HCT116 (cell line): ENCODE results near the gene MST1. TPM values are rescaled to one million over a fixed set of nuclear protein-coding genes. Genes with fewer than 3 reads are reported as not detected.

Source experiments
- ATAC-seq: fragments of 200-7000 bp; cut with Tn5 transposase; 2 replicates; pipeline ENCODE4 v1.9.1; 2020; ENCODE audit warnings: mild to moderate bottlenecking, moderate library complexity
- BruUV-seq: library from RNA; stranded (reverse); fragments of 400-500 nt; replicated peaks from 2 replicates; lab custom pipeline; 2021; lab: Mats Ljungman, UMichigan
- CTCF ChIA-PET: fragments of 300-600 bp; sonication (Branson Sonifier 250); formaldehyde crosslinking; loops from one replicate; lab custom pipeline; 2021; ENCODE audit warnings: antibody characterized with exemption; lab: Charles Lee
- POLR2A ChIA-PET: fragments of 300-600, 350-600 bp; sonication (Branson Sonifier 250); formaldehyde crosslinking; loops from one replicate; lab custom pipeline; 2021; ENCODE audit warnings: antibody characterized with exemption; lab: Charles Lee
- RAD21 ChIA-PET, 2 experiments: fragments of 300-600 bp; sonication (Branson Sonifier 250); formaldehyde crosslinking; loops; one replicate each; lab custom pipeline; 2023; ENCODE audit warnings: low total read pairs in 2 of 2; ENCODE audit not compliant: uncharacterized antibody in 2 of 2, unreplicated experiment in 2 of 2, low non-redundant PET in 1 of 2; lab: Charles Lee
- DNase-seq: peaks from one replicate; pipeline ENCODE4 v3.0.0-alpha.2; 2010; ENCODE audit warnings: low read depth, low spot score
- H2AFZ ChIP-seq: fragments of 200-600 bp; shearing (Covaris generic), sonication (generic); 2 replicates; pipeline ENCODE4 v1.6.1; 2017; ENCODE audit warnings: low read depth, mixed run types, mixed read lengths, antibody characterized with exemption, low read length; ENCODE audit not compliant: poor library complexity, severe bottlenecking
- H3K27ac ChIP-seq: 2 replicates; pipeline ENCODE4 v1.5.1; 2012; ENCODE audit warnings: low read depth, low read length
- H3K27me3 ChIP-seq: fragments of 200-600 bp; sonication (generic); 2 replicates; pipeline ENCODE4 v1.6.1; 2016; ENCODE audit warnings: mixed run types, low read length, mixed read lengths; ENCODE audit not compliant: insufficient read depth
- H3K36me3 ChIP-seq, 2 experiments: fragments of 200-500 bp in 1 of 2; fragments of 200-600 bp in 1 of 2; sonication (Bioruptor generic) in 1 of 2; sonication (generic) in 1 of 2; 2 replicates each; pipeline versions ENCODE4 v1.5.1 to v1.6.1; 2014 to 2016; ENCODE audit warnings: low read length in 2 of 2, inconsistent platforms in 1 of 2, mixed read lengths in 1 of 2, mixed run types in 1 of 2; ENCODE audit not compliant: insufficient read depth in 2 of 2, control insufficient read depth in 1 of 2
- H3K4me1 ChIP-seq, 2 experiments: fragments of 200-600 bp in 1 of 2; sonication (generic) in 1 of 2; 2 replicates each; pipeline versions ENCODE4 v1.5.1 to v1.6.1; 2012 to 2017; ENCODE audit warnings: low read length in 2 of 2, inconsistent platforms in 1 of 2, mild to moderate bottlenecking in 1 of 2, mixed read lengths in 1 of 2, mixed run types in 1 of 2, moderate library complexity in 1 of 2; ENCODE audit not compliant: insufficient read depth in 2 of 2, control insufficient read depth in 1 of 2
- H3K4me2 ChIP-seq: fragments of 200-600 bp; sonication (generic); 2 replicates; pipeline ENCODE4 v1.6.1; 2017; ENCODE audit warnings: mixed run types, low read length, mixed read lengths
- H3K4me3 ChIP-seq, 2 experiments: fragments of 200-600 bp in 1 of 2; sonication (generic) in 1 of 2; replicated peaks in 1 of 2; 2 replicates each; pipeline ENCODE4 v1.5.1; 2011 to 2016; ENCODE audit warnings: low read length in 2 of 2, control low read depth in 1 of 2, low read depth in 1 of 2, mild to moderate bottlenecking in 1 of 2, mixed read lengths in 1 of 2, mixed run types in 1 of 2
- H3K79me2 ChIP-seq: fragments of 200-600 bp; sonication (generic); 2 replicates; pipeline ENCODE4 v1.6.1; 2017; ENCODE audit warnings: mild to moderate bottlenecking, mixed run types, low read length, moderate library complexity, mixed read lengths; ENCODE audit not compliant: insufficient read depth
- H3K9ac ChIP-seq: fragments of 200-600 bp; sonication (generic); 2 replicates; pipeline ENCODE4 v1.6.1; 2016; ENCODE audit warnings: low read length, mixed read lengths
- H3K9me2 ChIP-seq: fragments of 200-600 bp; sonication (generic), shearing (Covaris generic); 2 replicates; pipeline ENCODE4 v1.6.1; 2017; ENCODE audit warnings: mixed run types, mild to moderate bottlenecking, moderate library complexity; ENCODE audit not compliant: insufficient read depth
- H3K9me3 ChIP-seq, 2 experiments: fragments of 200-500 bp in 1 of 2; fragments of 200-600 bp in 1 of 2; sonication (Bioruptor generic) in 1 of 2; sonication (generic) in 1 of 2; 2 replicates each; pipeline ENCODE4 v1.6.1; 2014 to 2017; ENCODE audit warnings: low read length in 2 of 2, mixed read lengths in 2 of 2, inconsistent platforms in 1 of 2, low read depth in 1 of 2, mild to moderate bottlenecking in 1 of 2, mixed run types in 1 of 2, moderate library complexity in 1 of 2; ENCODE audit not compliant: control insufficient read depth in 1 of 2, insufficient read depth in 1 of 2
- H4K20me1 ChIP-seq: fragments of 200-600 bp; sonication (generic), shearing (Covaris generic); 2 replicates; pipeline ENCODE4 v1.6.1; 2017; ENCODE audit warnings: mixed run types, mild to moderate bottlenecking, moderate library complexity; ENCODE audit not compliant: insufficient read depth
- CEBPB ChIP-seq: IDR thresholded peaks from 2 replicates; pipeline ENCODE4 v1.6.1; 2012; ENCODE audit warnings: low read depth
- ELF1 ChIP-seq: IDR thresholded peaks from 2 replicates; pipeline ENCODE4 v1.6.1; 2012; ENCODE audit warnings: low read depth, borderline replicate concordance
- POLR2A ChIP-seq: IDR thresholded peaks from 2 replicates; pipeline ENCODE4 v1.7.0; 2011; ENCODE audit warnings: borderline replicate concordance; ENCODE audit not compliant: insufficient read depth, insufficient read length; ENCODE audit errors: extremely low read depth
- RAD21 ChIP-seq: IDR thresholded peaks from 2 replicates; pipeline ENCODE4 v1.6.1; 2012; ENCODE audit warnings: low read depth, mild to moderate bottlenecking
- TCF7L2 ChIP-seq: IDR thresholded peaks from 2 replicates; pipeline ENCODE4 v1.7.0; 2011; ENCODE audit warnings: borderline replicate concordance, inconsistent platforms; ENCODE audit not compliant: insufficient read depth, insufficient read length; ENCODE audit errors: extremely low read depth
- ZFX ChIP-seq: fragments of 450-650 bp; IDR thresholded peaks from 2 replicates; pipeline ENCODE4 v1.6.1; 2017
- intact Hi-C: fragments of 100-400 bp; cut with micrococcal nuclease; formaldehyde crosslinking; loops from 2 replicates; pipeline ENCODE4 v1.10.0; 2022
- total RNA-seq: library from RNA; stranded (reverse); gene quantifications from one replicate; pipeline ENCODE4 v1.2.1, GENCODE V29; 2021; ENCODE audit not compliant: unreplicated experiment
- TF ChIP-seq, protein P1 (sequence below): IDR thresholded peaks from 2 replicates; pipeline ENCODE4 v1.6.1; 2012; ENCODE audit warnings: low read depth

MST1 gene
- total RNA-seq, 1 experiment from 2014 or later, result 15.4 TPM

DNA sequence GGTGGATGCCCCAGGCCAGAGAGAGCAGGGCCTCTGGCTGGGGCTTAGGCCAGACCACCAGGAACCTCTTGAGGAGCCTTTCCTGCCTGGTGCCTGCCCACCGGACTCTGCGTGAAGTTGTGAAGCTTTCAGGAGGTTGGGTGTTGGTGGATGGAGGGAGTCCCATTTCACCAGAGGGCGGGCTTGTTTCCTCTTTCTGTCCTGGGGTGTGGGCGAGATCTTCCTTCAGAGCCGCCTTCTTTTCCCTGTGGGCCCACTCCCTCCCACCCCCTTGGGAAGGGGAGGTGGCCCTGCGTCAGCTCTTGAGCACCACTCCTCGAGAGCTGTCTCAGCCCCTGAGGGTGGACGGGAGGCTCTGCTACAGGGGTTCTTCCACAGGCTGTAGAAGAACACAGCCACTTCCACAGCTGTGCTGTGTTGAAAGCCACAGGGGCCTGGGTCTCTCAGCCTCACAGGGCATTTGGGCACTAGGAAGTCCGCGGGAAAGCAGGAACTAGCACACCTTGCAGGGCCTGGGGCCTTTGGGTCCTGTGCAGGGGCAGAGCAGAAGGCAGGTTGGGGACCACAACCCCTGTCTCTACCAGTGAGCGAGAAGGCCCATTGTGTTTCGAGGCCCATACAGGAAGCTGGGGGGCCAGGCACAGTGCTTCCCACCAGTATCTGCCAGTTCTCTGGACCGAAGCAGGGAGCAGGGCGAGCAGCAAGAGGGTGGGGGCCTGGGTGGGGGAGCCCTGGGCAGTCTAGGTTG lies 28.1 kb upstream of the MST1 start:
- ChIA-PET CTCF (no interaction called here), POLR2A (no interaction called here), RAD21 (no interaction called here)
- Histone ChIP-seq H3K9me2 (no peaks in the 10 kb centered on the region), H3K79me2 (peaks cover 5% of the 10 kb centered on the region), H3K4me1 (peaks cover 0 to 16% of the 10 kb centered on the region in 2 experiments; a peak in 2 of 4 replicates), H3K4me3 (no peak overlapping the region), H3K27me3 (no peaks in the 10 kb centered on the region), H4K20me1 (no peaks in the 10 kb centered on the region), H3K36me3 (peaks cover 3 to 19% of the 10 kb centered on the region in 2 experiments; a peak in 2 of 4 replicates), H3K4me2 (no peak overlapping the region), H2AFZ (no peak overlapping the region), H3K9ac (no peak overlapping the region), H3K27ac (no peak overlapping the region), H3K9me3 (no peaks in the 10 kb centered on the region)
- DNase-seq, result no peak
- BruUV-seq, result no TSS peak
- intact Hi-C loops, result no loop called here
- no peak for ATAC-seq
- TF ChIP-seq RAD21 (no peak), CEBPB (no peak), ZFX (no peak), ELF1 (no peak), POLR2A (no peak), TCF7L2 (no peak)
- TF ChIP-seq, protein P1, sequence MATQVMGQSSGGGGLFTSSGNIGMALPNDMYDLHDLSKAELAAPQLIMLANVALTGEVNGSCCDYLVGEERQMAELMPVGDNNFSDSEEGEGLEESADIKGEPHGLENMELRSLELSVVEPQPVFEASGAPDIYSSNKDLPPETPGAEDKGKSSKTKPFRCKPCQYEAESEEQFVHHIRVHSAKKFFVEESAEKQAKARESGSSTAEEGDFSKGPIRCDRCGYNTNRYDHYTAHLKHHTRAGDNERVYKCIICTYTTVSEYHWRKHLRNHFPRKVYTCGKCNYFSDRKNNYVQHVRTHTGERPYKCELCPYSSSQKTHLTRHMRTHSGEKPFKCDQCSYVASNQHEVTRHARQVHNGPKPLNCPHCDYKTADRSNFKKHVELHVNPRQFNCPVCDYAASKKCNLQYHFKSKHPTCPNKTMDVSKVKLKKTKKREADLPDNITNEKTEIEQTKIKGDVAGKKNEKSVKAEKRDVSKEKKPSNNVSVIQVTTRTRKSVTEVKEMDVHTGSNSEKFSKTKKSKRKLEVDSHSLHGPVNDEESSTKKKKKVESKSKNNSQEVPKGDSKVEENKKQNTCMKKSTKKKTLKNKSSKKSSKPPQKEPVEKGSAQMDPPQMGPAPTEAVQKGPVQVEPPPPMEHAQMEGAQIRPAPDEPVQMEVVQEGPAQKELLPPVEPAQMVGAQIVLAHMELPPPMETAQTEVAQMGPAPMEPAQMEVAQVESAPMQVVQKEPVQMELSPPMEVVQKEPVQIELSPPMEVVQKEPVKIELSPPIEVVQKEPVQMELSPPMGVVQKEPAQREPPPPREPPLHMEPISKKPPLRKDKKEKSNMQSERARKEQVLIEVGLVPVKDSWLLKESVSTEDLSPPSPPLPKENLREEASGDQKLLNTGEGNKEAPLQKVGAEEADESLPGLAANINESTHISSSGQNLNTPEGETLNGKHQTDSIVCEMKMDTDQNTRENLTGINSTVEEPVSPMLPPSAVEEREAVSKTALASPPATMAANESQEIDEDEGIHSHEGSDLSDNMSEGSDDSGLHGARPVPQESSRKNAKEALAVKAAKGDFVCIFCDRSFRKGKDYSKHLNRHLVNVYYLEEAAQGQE, result no peak
